Adrenal gland (tissue), 5 donors: ENCODE results near the gene MAML2.

Experiments used
- CTCF ChIP-seq, 6 experiments: fragments of 450-650 bp in 4 of 6; fragments of 200-600 bp in 2 of 6; sonication (generic) in 1 of 6; IDR thresholded peaks; 1 replicate in 5 of 6; 2 replicates in 1 of 6; pipeline versions ENCODE4 v1.5.1 to v1.8.0; 2016 to 2021; ENCODE audit warnings: antibody characterized with exemption in 6 of 6, mild to moderate bottlenecking in 2 of 6, moderate library complexity in 1 of 6
- POLR2A ChIP-seq, 2 donors: fragments of 450-650 bp; IDR thresholded peaks; one replicate each; pipeline ENCODE4 v1.6.1; 2017; ENCODE audit warnings: antibody characterized with exemption in 2 of 2, mild to moderate bottlenecking in 2 of 2, moderate library complexity in 1 of 2
- donor health status: DM: no; HTN: no; CAD: no.

DNA sequence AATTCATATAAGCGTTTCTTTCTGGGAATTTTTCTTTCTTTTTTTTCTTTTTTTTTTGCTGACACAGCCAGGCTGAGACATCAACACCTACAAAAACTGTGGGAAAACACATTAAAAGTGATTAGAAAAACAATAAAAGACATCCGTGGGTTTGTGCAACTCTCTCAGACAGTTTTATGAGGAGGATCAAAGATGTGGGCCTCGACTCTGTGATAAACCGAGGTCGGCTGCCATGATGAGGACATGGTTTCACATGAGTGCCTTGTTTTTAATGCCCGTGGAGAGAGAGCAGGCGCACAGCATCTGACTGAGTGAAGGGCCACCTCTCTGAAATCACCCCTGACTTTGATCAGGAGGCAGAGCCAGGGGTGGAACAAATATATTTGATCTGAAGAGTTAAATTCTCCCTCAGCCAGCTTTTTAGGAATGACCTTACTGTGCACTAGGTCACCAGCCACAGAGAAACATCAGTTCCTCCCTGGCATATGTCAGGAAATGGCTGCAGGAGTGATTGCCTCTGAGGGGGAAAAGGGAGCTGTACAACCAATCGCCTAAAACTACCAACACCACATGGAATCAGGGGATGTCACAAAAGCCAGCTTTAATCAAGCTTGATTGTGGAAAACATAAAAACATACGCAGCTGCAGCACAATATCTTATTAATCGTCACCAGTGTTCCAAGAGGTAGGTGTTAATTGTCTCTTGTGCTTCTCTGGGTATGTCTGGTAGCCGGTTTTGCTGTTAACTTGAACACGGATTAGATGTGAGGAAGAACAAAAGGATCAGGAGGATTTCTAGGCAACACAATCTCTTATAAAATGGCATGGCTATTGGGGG, 164.7 kb downstream of the MAML2 start:
- TF ChIP-seq CTCF (IDR thresholded peaks at IDR 0.05) = no peak
- no peak for TF ChIP-seq POLR2A (IDR thresholded peaks at IDR 0.05)
